ENCODE data around the gene HECTD4.

HECTD4 gene

DNA sequence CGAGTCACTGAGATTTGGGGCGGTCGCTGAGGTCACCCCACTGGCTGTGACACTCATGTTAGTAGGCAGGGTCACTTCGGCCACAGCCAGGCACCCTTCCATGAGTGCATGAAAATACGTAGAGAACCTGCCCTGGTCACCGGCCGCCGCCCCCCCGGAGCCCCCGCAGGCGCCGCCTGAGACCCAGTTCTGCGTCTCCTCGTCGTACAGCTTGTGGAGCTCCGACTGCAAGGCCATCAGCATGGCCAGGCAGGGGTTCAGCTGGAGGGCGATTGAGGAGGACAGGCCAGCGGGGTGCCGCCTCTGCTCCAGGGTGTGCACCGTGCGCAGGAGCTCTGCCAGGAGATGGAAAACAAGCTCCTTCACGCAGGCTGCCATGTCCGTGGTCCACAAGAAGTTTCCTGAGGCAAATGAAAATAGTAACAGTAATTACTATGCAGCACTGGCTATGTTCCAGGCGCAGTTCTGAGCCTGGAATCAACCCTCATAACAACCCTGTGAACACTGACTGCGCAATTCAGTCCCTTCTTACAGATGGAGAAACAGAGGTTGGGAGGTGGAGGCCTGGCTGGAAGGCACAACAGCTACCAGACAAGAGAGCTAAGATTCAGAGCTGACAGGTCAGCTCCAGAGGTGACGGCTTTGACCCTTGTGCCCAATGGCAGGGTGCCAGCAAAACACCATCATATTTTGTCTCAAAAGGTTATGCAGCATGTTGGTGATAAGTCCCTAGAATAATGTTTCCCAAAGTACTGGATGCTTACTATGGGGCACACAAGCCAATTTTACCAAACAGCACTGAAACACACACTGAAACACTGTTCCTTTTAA is 196.9 kb downstream of the HECTD4 start:
- in situ Hi-C loops (cut with HindIII; ENCODE audit: low sequenced_read_pairs): no loop called here
- TF ChIP-seq, protein P1, sequence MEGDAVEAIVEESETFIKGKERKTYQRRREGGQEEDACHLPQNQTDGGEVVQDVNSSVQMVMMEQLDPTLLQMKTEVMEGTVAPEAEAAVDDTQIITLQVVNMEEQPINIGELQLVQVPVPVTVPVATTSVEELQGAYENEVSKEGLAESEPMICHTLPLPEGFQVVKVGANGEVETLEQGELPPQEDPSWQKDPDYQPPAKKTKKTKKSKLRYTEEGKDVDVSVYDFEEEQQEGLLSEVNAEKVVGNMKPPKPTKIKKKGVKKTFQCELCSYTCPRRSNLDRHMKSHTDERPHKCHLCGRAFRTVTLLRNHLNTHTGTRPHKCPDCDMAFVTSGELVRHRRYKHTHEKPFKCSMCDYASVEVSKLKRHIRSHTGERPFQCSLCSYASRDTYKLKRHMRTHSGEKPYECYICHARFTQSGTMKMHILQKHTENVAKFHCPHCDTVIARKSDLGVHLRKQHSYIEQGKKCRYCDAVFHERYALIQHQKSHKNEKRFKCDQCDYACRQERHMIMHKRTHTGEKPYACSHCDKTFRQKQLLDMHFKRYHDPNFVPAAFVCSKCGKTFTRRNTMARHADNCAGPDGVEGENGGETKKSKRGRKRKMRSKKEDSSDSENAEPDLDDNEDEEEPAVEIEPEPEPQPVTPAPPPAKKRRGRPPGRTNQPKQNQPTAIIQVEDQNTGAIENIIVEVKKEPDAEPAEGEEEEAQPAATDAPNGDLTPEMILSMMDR (IDR thresholded peaks at IDR 0.05; ENCODE audit: low read depth, low read length): no peak
- no peak overlapping the region for H3K4me3 ChIP-seq (ENCODE audit: low read depth, low read length)
- DNase-seq (ENCODE audit: low read depth, low spot score): no peak

DNA sequence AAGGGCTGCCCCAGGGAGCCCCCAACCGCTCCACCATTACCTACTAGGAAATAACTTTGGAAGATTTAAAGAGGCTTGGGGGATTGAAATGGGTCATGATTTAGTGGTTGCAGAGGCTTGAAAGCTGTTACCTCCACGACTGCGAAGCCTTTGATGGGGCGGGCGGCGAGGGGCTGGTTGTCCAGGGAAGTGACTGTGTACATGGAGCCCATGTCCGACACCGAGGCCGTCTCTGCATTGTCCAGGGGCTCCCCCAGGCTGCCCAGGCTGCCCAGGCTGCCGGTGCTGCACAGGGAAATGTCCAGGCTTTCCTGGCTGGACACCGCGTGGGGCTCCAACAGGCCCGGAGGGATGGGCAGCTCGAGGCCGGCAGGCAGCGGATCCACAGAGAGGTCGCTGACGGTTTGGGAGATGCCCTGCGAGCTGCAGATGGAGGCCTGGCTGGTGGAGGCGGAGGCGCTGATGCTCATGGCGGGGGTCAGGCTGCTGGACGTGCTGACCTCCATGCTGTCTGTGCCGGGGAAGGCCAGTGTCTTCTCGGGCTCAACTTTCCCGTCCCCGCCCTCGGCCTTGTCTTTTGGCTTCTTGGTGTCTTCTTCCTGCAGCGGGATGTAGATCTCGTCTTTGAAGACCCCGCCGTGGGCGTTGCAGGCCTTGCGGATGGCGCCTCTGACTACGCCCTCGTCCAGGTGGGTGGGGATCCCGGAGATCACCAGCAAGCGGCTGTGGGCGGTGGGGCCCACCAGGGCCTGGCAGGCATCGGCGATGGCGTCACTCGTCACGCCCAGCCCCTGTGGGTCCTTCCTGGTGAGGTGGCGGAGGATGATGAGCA is 198.0 kb downstream of the HECTD4 start:
- DNase-seq (ENCODE audit: low read depth, low spot score): no peak
- no peak overlapping the region for H3K4me3 ChIP-seq (ENCODE audit: low read depth, low read length)
- in situ Hi-C loops (cut with HindIII; ENCODE audit: low sequenced_read_pairs): no loop called here

DNA sequence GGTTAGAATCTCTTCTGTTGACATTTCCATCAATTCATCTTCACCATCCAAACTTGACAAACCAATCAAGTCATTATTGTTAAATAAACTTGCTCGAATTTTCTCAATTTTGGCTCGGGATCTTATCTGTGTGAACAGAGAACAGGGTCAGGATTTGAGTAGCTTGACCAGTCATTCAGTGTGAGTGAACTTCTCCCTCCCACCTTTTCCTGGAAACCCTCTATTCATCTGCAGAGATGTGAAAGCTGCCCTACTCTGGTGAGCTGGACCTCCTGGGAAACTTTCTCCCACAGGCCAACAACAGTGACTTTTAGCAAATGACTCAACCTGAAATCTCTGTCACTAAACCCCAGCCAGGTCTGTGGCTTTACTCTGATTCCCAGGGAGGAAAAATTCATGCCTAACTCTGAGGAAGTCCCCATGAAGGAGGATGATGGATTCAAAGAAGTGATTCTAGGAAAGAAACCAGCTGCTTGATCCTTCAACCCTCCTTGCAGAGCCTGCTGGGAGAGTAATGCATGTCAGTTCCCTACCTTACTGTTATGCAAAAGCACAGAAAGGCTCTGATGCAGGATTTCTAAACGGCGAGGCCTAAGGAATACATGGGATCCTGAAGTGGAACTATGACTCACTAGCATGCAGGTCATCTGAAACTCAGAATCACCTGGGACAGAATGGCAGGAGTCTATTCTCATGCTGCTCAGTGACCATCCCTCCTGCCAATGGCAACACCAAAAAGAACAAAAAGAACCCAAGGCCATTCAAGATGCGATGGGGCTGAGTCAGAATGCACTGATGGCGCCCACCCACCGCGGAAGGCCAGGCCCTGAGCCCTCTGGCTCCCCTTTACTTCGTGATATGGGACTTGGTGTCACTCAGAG is 198.8 kb downstream of the HECTD4 start:
- H3K4me3 ChIP-seq (ENCODE audit: low read depth, low read length): no peak overlapping the region
- in situ Hi-C loops (cut with HindIII; ENCODE audit: low sequenced_read_pairs): no loop called here
- peak; percentile 39 for DNase-seq (ENCODE audit: low read depth, low spot score)
- TF ChIP-seq, protein P1 (IDR thresholded peaks at IDR 0.05; ENCODE audit: low read depth, low read length): no peak

More for the DNA sequence above, 198.0 kb downstream of the HECTD4 start:
- TF ChIP-seq, protein P1 (IDR thresholded peaks at IDR 0.05; ENCODE audit: low read depth, low read length): no peak

- in situ Hi-C loops (cut with HindIII; ENCODE audit: low sequenced_read_pairs): no loop called here
- DNase-seq (ENCODE audit: low read depth, low spot score): no peak
- H3K4me3 ChIP-seq (ENCODE audit: low read depth, low read length): no peak overlapping the region
- TF ChIP-seq, protein P1 (IDR thresholded peaks at IDR 0.05; ENCODE audit: low read depth, low read length): no peak
Observed at GRCh38 chr12:112182499-112182898, 199.7 kb downstream of the HECTD4 start.

DNA sequence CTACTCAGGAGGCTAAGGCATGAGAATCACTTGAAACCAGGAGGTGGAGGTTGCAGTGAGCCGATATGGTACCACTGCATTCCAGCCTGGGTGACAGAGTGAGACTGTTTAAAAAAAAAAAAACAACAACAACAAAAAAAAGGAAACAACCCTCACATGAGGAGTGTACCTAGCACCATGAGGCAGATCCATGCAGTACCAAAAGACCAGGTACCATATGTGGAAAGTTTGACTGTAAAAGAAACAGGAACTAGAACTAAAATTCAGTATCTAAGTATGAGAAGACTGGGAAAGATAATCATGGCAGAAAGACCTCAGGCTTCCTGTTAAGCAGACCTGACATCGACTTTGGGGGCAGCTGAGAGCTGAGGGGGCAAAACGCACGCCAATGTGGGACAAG is 201.8 kb downstream of the HECTD4 start:
- no peak overlapping the region for H3K4me3 ChIP-seq (ENCODE audit: low read depth, low read length)
- TF ChIP-seq, protein P1 (IDR thresholded peaks at IDR 0.05; ENCODE audit: low read depth, low read length): no peak
- no peak for DNase-seq (ENCODE audit: low read depth, low spot score)
- in situ Hi-C loops (cut with HindIII; ENCODE audit: low sequenced_read_pairs): no loop called here

- no peak for DNase-seq (ENCODE audit: low read depth, low spot score)
- TF ChIP-seq, protein P1 (IDR thresholded peaks at IDR 0.05; ENCODE audit: low read depth, low read length): no peak
- H3K4me3 ChIP-seq (ENCODE audit: low read depth, low read length): no peak overlapping the region
- in situ Hi-C loops (cut with HindIII; ENCODE audit: low sequenced_read_pairs): no loop called here
Observed at GRCh38 chr12:112179916-112180315, 202.3 kb downstream of the HECTD4 start.
